Tibial nerve (tissue), 4 donors: ENCODE results near the gene SEMA5B. TPM values are rescaled to one million over a fixed set of nuclear protein-coding genes. Genes with fewer than 3 reads are reported as not detected.

Experiments used
- DNase-seq, 2 donors: peaks; one replicate each; pipeline ENCODE4 v3.0.0-alpha.2; 2019; ENCODE audit warnings: low spot score in 2 of 2
- H3K27ac ChIP-seq, 4 donors: fragments of 200-600 bp; sonication (generic) in 3 of 4; one replicate each; pipeline ENCODE4 v1.5.1; 2017 to 2019; ENCODE audit warnings: mild to moderate bottlenecking in 1 of 4
- H3K27me3 ChIP-seq, 2 donors: fragments of 200-600 bp; sonication (generic) in 1 of 2; one replicate each; pipeline versions ENCODE4 v1.5.1 to v1.6.0; 2017 to 2019
- H3K36me3 ChIP-seq, 3 donors: fragments of 200-600 bp; sonication (generic); one replicate each; pipeline ENCODE4 v1.5.1; 2018 to 2019
- H3K4me1 ChIP-seq, 4 donors: fragments of 200-600 bp; sonication (generic) in 3 of 4; one replicate each; pipeline ENCODE4 v1.5.1; 2017 to 2019
- H3K4me3 ChIP-seq, 4 donors: fragments of 200-600 bp; sonication (generic) in 3 of 4; one replicate each; pipeline ENCODE4 v1.5.1; 2017 to 2019; ENCODE audit warnings: mild to moderate bottlenecking in 1 of 4, moderate library complexity in 1 of 4
- H3K9me3 ChIP-seq, 4 donors: fragments of 200-600 bp; sonication (generic) in 3 of 4; one replicate each; pipeline ENCODE4 v1.5.1; 2017 to 2019
- EP300 ChIP-seq, 2 donors: sonication (generic); formaldehyde crosslinking; IDR thresholded peaks; one replicate each; pipeline ENCODE4 v1.6.1; 2017; ENCODE audit warnings: antibody characterized with exemption in 2 of 2, mild to moderate bottlenecking in 1 of 2
- POLR2A ChIP-seq, 2 donors: fragments of 450-650 bp; IDR thresholded peaks; one replicate each; pipeline ENCODE4 v1.6.1; 2017; ENCODE audit warnings: antibody characterized with exemption in 2 of 2, mild to moderate bottlenecking in 2 of 2, moderate library complexity in 2 of 2
- WGBS, 2 donors: methylation state at CpG; one replicate each; pipeline ENCODE4 v1.1.5; 2018; 5-methylcytosine and 5-hydroxymethylcytosine counted together
- total RNA-seq, 4 donors: library from RNA; depleted of rRNA; stranded (reverse); fragments of >200 nt; gene quantifications; one replicate each; pipeline ENCODE4 v1.1.0, GENCODE V29; 2016
- TF ChIP-seq, protein P1 (sequence below), 5 experiments: fragments of 200-600 bp in 3 of 5; fragments of 450-650 bp in 2 of 5; sonication (generic) in 3 of 5; IDR thresholded peaks; one replicate each; pipeline ENCODE4 v1.5.1; 2016 to 2019; ENCODE audit warnings: antibody characterized with exemption in 5 of 5, mild to moderate bottlenecking in 3 of 5, moderate library complexity in 2 of 5

The SEMA5B gene
- total RNA-seq, 4 donors from 2014 or later, result 6.7 to 19.7 (median 13.1) TPM

DNA sequence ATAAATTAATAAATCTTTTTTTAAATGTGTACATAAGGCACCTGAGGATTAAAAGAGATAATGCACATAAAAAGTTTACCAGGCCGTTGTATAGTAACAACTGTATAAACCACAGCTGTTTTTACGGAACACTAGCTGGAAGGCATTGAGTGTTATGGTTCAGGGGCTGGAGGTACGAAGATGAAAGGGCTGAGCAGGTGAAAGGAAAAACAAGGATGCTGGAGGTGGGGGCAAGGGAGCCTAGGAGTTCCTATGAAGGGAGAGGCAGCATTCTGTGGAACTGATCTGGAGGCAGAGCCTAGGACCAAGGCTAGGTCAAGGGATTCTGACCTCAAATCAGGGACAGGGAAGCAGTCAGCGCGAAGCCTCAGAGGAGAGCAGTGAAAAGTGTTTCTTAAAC lies 8.0 kb downstream of the SEMA5B start:
- Histone ChIP-seq H3K4me3 (no peak overlapping the region), H3K36me3 (no peaks in the 10 kb centered on the region), H3K4me1 (no peaks in the 10 kb centered on the region), H3K9me3 (no peaks in the 10 kb centered on the region), H3K27me3 (peaks cover 0 to 6% of the 10 kb centered on the region in 2 donors), H3K27ac (no peak overlapping the region)
- 91 to 93% methylated on average over 5 of the region's 5 CpGs for whole genome bisulfite sequencing, 2 donors
- no peak for DNase-seq
- no peak for TF ChIP-seq EP300 (IDR thresholded peaks at IDR 0.05)
- TF ChIP-seq POLR2A (IDR thresholded peaks at IDR 0.05), result no peak
- TF ChIP-seq, protein P1, sequence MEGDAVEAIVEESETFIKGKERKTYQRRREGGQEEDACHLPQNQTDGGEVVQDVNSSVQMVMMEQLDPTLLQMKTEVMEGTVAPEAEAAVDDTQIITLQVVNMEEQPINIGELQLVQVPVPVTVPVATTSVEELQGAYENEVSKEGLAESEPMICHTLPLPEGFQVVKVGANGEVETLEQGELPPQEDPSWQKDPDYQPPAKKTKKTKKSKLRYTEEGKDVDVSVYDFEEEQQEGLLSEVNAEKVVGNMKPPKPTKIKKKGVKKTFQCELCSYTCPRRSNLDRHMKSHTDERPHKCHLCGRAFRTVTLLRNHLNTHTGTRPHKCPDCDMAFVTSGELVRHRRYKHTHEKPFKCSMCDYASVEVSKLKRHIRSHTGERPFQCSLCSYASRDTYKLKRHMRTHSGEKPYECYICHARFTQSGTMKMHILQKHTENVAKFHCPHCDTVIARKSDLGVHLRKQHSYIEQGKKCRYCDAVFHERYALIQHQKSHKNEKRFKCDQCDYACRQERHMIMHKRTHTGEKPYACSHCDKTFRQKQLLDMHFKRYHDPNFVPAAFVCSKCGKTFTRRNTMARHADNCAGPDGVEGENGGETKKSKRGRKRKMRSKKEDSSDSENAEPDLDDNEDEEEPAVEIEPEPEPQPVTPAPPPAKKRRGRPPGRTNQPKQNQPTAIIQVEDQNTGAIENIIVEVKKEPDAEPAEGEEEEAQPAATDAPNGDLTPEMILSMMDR (IDR thresholded peaks at IDR 0.05), result no peak

DNA sequence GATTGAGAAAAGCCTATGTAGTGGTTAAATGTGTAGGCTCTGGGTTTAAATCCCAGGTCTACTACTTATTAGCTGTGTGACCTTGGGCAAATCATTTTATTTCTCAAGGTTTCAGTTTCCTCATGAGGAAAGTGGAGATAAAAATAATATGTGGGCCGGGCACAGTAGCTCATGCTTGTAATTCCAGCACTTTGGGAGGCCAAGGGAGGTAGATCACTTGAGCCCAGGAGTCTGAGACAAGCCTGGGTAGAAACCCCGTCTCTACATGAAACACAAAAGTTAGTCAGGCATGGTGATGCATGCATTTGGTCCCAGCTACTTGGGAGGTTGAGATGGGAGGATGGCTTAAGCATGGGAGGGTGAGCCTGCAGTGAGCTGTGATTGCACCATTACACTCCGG lies 8.4 kb downstream of the SEMA5B start:
- peaks cover 0 to 4% of the 10 kb centered on the region in 2 donors for H3K27me3 ChIP-seq
- no peaks in the 10 kb centered on the region for H3K4me1 ChIP-seq
- WGBS, 2 donors, result 85 to 87% methylated on average over 3 of the region's 3 CpGs
- H3K4me3 ChIP-seq, result no peak overlapping the region
- H3K27ac ChIP-seq, result no peak overlapping the region
- DNase-seq, result no peak
- no peaks in the 10 kb centered on the region for H3K9me3 ChIP-seq
- TF ChIP-seq EP300 (IDR thresholded peaks at IDR 0.05) (no peak), POLR2A (IDR thresholded peaks at IDR 0.05) (no peak)
- TF ChIP-seq, protein P1 (IDR thresholded peaks at IDR 0.05), result no peak
- H3K36me3 ChIP-seq, result no peaks in the 10 kb centered on the region

DNA sequence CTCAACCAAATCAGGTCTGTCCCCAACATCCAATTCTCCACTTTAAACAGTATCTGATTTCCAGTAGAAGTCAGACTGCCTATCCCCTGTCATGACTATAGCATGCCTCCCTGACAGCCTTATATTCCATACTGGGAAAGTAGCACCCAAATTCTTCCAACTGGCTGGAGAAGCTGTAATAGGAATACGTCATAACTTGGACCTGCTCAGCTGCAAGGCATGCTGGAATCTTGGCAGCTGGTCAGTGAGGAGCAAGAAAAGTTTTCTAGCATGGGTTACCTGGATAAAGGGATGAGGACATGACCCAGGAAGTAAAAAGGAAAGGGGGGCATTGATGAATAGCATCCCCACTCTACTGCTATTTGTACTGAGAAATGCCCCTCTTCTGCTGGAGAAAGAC lies 8.9 kb downstream of the SEMA5B start:
- H3K27ac ChIP-seq, result no peak overlapping the region
- no peaks in the 10 kb centered on the region for H3K9me3 ChIP-seq
- no peaks in the 10 kb centered on the region for H3K36me3 ChIP-seq
- no peaks in the 10 kb centered on the region for H3K4me1 ChIP-seq
- H3K27me3 ChIP-seq, result peaks cover 0 to 4% of the 10 kb centered on the region in 2 donors
- WGBS, 2 donors, result 48 to 63% methylated on average over 1 of the region's 1 CpG
- no peak for TF ChIP-seq POLR2A (IDR thresholded peaks at IDR 0.05)
- TF ChIP-seq, protein P1 (IDR thresholded peaks at IDR 0.05), result no peak
- no peak for TF ChIP-seq EP300 (IDR thresholded peaks at IDR 0.05)
- DNase-seq, result no peak
- H3K4me3 ChIP-seq, result no peak overlapping the region

DNA sequence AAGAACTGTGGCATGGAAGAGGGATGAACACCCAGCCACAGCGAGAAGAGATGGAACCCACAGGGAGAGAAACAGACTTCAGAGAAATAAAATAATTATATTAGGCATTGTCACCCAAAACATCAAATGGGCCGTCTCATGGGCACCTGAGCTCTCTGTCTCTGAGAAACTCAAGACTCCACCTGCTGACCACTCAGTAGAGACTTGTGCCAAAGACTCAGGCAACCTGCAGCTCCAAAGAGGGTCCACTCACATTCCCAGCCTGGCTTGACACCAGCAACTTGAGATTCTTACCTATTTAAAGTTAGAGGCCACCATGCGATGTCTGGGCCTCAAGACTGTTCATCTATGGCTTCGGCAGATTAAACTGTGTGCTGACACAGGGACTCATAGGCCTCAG lies 12.0 kb downstream of the SEMA5B start:
- no peak overlapping the region for H3K4me3 ChIP-seq
- TF ChIP-seq, protein P1 (IDR thresholded peaks at IDR 0.05), result no peak
- no peak for TF ChIP-seq POLR2A (IDR thresholded peaks at IDR 0.05)
- TF ChIP-seq EP300 (IDR thresholded peaks at IDR 0.05), result no peak
- no peak for DNase-seq
- H3K4me1 ChIP-seq, result no peaks in the 10 kb centered on the region
- H3K27me3 ChIP-seq, result peaks cover 0 to 4% of the 10 kb centered on the region in 2 donors
- no peaks in the 10 kb centered on the region for H3K9me3 ChIP-seq
- no peaks in the 10 kb centered on the region for H3K36me3 ChIP-seq
- WGBS, 2 donors, result 86 to 97% methylated on average over 4 of the region's 4 CpGs
- H3K27ac ChIP-seq, result no peak overlapping the region

DNA sequence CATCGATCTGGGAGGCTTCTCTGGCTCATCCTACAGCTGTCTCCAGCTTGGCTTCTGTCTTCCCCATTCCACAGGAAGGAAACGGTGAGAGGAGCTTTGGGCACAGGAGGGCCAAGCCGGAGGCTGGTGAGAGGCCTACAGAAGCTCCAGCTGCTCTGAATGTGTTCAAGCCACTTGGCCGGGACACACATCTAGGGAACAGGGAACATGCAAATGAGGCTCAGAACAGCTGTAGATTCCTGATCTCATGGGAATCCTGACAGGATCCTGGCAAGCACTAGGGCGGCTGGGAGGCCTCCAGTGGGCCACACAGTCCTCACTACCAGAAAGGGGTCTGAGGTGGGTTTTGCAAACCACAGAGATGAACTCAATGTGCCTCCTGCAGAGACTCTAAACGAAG lies 13.7 kb downstream of the SEMA5B start:
- 64 to 71% methylated on average over 6 of the region's 6 CpGs for WGBS, 2 donors
- TF ChIP-seq, protein P1 (IDR thresholded peaks at IDR 0.05), result no peak
- TF ChIP-seq EP300 (IDR thresholded peaks at IDR 0.05) (no peak), POLR2A (IDR thresholded peaks at IDR 0.05) (no peak)
- H3K4me3 ChIP-seq, result no peak overlapping the region

More for the DNA sequence above, 13.7 kb downstream of the SEMA5B start:
- no peak overlapping the region for H3K27ac ChIP-seq
- DNase-seq, result no peak
- peaks cover 0 to under 1% of the 10 kb centered on the region in 2 donors for H3K27me3 ChIP-seq
- H3K4me1 ChIP-seq, result no peaks in the 10 kb centered on the region
- H3K9me3 ChIP-seq, result no peaks in the 10 kb centered on the region
- no peaks in the 10 kb centered on the region for H3K36me3 ChIP-seq
